Measurements from ENCODE around the gene C20orf141. TPM values are rescaled to one million over a fixed set of nuclear protein-coding genes. Genes with fewer than 3 reads are reported as not detected.

Gene C20orf141
- total RNA-seq, 1 donor from 2014 or later: not detected

- no peak overlapping the region for H3K4me3 Mint-ChIP-seq
- DNase-seq (ENCODE audit: extremely low spot score, unreplicated experiment): no peak
- no peak for TF ChIP-seq CTCF (conservative IDR thresholded peaks at IDR 0.05)
- H3K4me1 Mint-ChIP-seq (ENCODE audit: unreplicated experiment): no peaks in the 10 kb centered on the region
- H3K27ac Mint-ChIP-seq: no peak overlapping the region
- H3K27me3 Mint-ChIP-seq: peaks cover 28% of the 10 kb centered on the region
- no peaks in the 10 kb centered on the region for H3K9me3 Mint-ChIP-seq
- H3K36me3 Mint-ChIP-seq: no peaks in the 10 kb centered on the region
These were observed 41.0 kb upstream of the C20orf141 start for GRCh38 chr20:2773812-2774211.

- H3K36me3 Mint-ChIP-seq: no peaks in the 10 kb centered on the region
- no peak for TF ChIP-seq CTCF (conservative IDR thresholded peaks at IDR 0.05)
- no peaks in the 10 kb centered on the region for H3K4me1 Mint-ChIP-seq (ENCODE audit: unreplicated experiment)
- peaks cover 22% of the 10 kb centered on the region for H3K27me3 Mint-ChIP-seq
- no peak overlapping the region for H3K4me3 Mint-ChIP-seq
- DNase-seq (ENCODE audit: extremely low spot score, unreplicated experiment): no peak
- H3K9me3 Mint-ChIP-seq: no peaks in the 10 kb centered on the region
- no peak overlapping the region for H3K27ac Mint-ChIP-seq
These were observed 39.6 kb upstream of the C20orf141 start for GRCh38 chr20:2775139-2775538.

- Mint-ChIP-seq H3K27me3 (peaks cover 30% of the 10 kb centered on the region), H3K9me3 (no peaks in the 10 kb centered on the region), H3K36me3 (no peaks in the 10 kb centered on the region), H3K27ac (no peak overlapping the region), H3K4me3 (no peak overlapping the region), H3K4me1 (ENCODE audit: unreplicated experiment) (no peaks in the 10 kb centered on the region)
- DNase-seq (ENCODE audit: extremely low spot score, unreplicated experiment): no peak
- no peak for TF ChIP-seq CTCF (conservative IDR thresholded peaks at IDR 0.05)
These were observed 36.0 kb upstream of the C20orf141 start for GRCh38 chr20:2778602-2779321.

GRCh38 chr20:2780948-2781347 is 33.8 kb upstream of the C20orf141 start:
- no peak for DNase-seq (ENCODE audit: extremely low spot score, unreplicated experiment)
- H3K36me3 Mint-ChIP-seq: no peaks in the 10 kb centered on the region
- no peak overlapping the region for H3K27ac Mint-ChIP-seq
- no peaks in the 10 kb centered on the region for H3K4me1 Mint-ChIP-seq (ENCODE audit: unreplicated experiment)
- no peaks in the 10 kb centered on the region for H3K9me3 Mint-ChIP-seq
- no peak for TF ChIP-seq CTCF (conservative IDR thresholded peaks at IDR 0.05)
- H3K27me3 Mint-ChIP-seq: peaks cover 44% of the 10 kb centered on the region
- H3K4me3 Mint-ChIP-seq: no peak overlapping the region

- H3K4me1 Mint-ChIP-seq (ENCODE audit: unreplicated experiment): no peaks in the 10 kb centered on the region
- no peak overlapping the region for H3K27ac Mint-ChIP-seq
- DNase-seq (ENCODE audit: extremely low spot score, unreplicated experiment): no peak
- no peaks in the 10 kb centered on the region for H3K9me3 Mint-ChIP-seq
- no peak overlapping the region for H3K4me3 Mint-ChIP-seq
- peaks cover 52% of the 10 kb centered on the region for H3K27me3 Mint-ChIP-seq
- TF ChIP-seq CTCF (conservative IDR thresholded peaks at IDR 0.05): no peak
- H3K36me3 Mint-ChIP-seq: no peaks in the 10 kb centered on the region
These were observed 30.8 kb upstream of the C20orf141 start for GRCh38 chr20:2783908-2784566.
